ENCODE data around the gene DNAL1. TPM values are rescaled to one million over a fixed set of nuclear protein-coding genes. Genes with fewer than 3 reads are reported as not detected.
A peak's percentile ranks its signal among the peaks of the same experiment; 100 is the strongest.

The DNAL1 gene
- total and polyA plus RNA-seq, 9 donors: 4.1 to 19.9 (median 15.8) TPM

DNA sequence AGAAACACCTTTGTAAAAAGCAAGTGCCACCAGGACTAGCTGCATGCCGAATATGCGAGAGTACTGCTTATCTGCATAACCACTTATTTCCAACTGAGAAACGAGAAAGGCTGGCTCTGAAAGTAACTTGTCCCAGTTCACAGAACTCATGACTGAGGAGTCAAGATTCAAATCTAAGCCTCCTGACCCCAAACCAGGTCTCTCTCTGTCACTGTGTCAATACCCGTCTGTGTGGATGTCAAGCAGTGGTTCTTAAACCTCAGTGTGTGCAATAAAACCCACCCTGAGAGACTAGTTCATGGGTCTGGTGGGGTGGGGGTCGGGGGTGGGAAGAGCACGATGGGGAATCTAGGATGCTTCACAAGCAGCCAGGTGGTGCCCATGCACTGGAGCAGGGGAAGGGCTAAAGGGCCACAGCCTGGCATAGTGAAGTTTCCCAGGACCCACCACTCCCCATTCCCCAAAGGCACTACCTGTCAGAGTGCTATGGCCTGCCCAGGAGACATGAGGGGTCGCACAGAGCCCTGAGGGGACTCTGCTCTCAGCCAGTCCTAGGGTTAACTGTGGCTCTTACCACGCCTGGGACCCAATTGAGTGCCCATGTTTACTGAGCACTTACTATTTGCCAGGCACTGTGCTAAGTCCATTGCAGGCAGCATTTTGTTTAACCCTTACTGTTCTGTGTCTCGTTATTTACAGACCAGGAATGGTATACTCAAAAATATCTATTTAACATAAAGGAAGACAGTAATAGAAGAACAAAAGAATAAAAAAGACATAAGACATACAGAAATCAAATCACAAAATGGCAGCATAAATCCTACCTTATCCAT, 102.8 kb downstream of the DNAL1 start:
- intact Hi-C loops (cut with DNase I): loop anchor here in 1 of 4 donors (10.0 kb wide), 1 partner anchor 77 kb away; no protein-coding TSS in a partner anchor
- 72 to 83% (median 82%) methylated on average over 9 of the region's 9 CpGs for WGBS, 3 donors
- Histone ChIP-seq H3K27ac (peak overlapping the region in 1 of 2 donors; percentile 13), H3K4me3 (no peak overlapping the region), H3K36me3 (no peaks in the 10 kb centered on the region), H3K9me3 (no peaks in the 10 kb centered on the region), H3K4me1 (ENCODE audit: insufficient read depth) (peaks cover 68% of the 10 kb centered on the region), H3K27me3 (no peaks in the 10 kb centered on the region)
- DNase-seq: no peak
- TF ChIP-seq POLR2A (IDR thresholded peaks at IDR 0.05) (no peak), EP300 (IDR thresholded peaks at IDR 0.05) (no peak)
- TF ChIP-seq, protein P1, sequence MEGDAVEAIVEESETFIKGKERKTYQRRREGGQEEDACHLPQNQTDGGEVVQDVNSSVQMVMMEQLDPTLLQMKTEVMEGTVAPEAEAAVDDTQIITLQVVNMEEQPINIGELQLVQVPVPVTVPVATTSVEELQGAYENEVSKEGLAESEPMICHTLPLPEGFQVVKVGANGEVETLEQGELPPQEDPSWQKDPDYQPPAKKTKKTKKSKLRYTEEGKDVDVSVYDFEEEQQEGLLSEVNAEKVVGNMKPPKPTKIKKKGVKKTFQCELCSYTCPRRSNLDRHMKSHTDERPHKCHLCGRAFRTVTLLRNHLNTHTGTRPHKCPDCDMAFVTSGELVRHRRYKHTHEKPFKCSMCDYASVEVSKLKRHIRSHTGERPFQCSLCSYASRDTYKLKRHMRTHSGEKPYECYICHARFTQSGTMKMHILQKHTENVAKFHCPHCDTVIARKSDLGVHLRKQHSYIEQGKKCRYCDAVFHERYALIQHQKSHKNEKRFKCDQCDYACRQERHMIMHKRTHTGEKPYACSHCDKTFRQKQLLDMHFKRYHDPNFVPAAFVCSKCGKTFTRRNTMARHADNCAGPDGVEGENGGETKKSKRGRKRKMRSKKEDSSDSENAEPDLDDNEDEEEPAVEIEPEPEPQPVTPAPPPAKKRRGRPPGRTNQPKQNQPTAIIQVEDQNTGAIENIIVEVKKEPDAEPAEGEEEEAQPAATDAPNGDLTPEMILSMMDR (IDR thresholded peaks at IDR 0.05): no peak

DNA sequence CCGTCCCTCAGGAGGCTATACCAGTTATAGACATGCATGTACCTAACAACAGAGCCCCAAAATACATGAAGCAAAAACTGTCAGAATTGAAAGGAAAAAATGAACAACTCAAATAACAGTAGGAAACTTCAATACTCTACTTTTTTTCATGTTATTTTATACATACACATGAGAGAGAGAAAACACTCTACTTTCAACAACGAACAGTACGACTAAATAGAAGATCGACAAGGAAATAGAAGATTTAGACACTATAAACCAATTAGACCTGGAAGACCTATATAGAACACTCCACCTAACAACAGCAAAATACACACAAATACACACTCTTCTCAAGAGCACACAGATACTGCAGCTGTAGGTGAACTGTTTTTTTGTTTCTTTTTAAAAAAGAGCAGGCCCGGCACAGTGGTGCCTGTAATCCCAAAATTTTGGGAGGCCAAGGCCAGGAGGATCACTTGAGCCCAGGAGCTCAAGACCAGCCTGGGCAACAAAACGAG, 104.1 kb downstream of the DNAL1 start:
- WGBS, 3 donors: 67 to 76% (median 72%) methylated on average over 6 of the region's 6 CpGs
- DNase-seq: no peak
- Histone ChIP-seq H3K27ac (no peak overlapping the region), H3K4me1 (ENCODE audit: insufficient read depth) (peaks cover 69% of the 10 kb centered on the region), H3K4me3 (no peak overlapping the region), H3K36me3 (no peaks in the 10 kb centered on the region), H3K9me3 (no peaks in the 10 kb centered on the region), H3K27me3 (no peaks in the 10 kb centered on the region)
- intact Hi-C loops (cut with DNase I): loop anchor here in 1 of 4 donors (10.0 kb wide), 1 partner anchor 76 kb away; no protein-coding TSS in a partner anchor
- TF ChIP-seq, protein P1 (IDR thresholded peaks at IDR 0.05): no peak
- TF ChIP-seq POLR2A (IDR thresholded peaks at IDR 0.05): no peak
- no peak for TF ChIP-seq EP300 (IDR thresholded peaks at IDR 0.05)

DNA sequence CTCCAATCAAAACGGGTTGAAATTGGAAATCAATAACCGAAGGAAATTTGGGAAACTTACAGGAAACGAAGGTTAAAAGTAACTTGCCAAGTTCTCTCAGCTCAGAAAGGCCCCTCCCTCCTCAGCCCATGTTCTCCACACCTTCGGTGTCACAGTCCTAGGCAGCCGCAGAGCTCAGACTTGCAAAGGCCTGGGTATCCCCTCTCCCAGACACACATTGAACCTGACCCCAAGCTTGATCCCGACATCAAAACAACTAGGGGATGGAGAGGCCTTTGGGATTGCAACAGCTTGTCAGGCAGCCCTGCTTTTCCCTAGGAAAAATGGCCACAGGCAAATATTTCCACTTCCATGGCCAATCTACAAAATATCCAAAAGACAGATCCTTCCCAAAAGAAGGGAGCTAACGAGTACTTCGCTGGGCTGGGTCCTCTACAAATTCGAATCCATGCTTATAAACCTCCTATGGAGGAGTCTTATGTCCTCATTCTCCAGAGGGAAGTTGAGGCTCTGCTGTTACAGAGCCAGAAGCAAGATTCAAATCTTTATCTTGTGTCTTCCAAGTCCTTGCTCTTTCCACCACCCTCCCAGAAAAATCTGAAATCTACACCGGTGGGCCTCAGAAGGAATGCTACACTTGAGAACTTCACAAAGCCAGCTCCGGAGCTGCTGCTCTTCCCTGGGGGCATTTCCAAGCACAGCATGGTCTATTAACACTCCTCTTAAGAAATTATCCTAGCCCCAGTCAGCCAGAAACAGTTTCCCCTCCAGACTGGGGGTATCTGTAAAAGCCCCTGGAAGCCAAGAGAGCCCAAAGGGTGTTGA, 105.1 kb downstream of the DNAL1 start:
- Histone ChIP-seq H3K27ac (no peak overlapping the region), H3K27me3 (no peaks in the 10 kb centered on the region), H3K9me3 (no peaks in the 10 kb centered on the region), H3K4me3 (no peak overlapping the region), H3K36me3 (no peaks in the 10 kb centered on the region), H3K4me1 (ENCODE audit: insufficient read depth) (peaks cover 66% of the 10 kb centered on the region)
- no peak for DNase-seq
- 54 to 63% (median 60%) methylated on average over 11 of the region's 11 CpGs for WGBS, 3 donors
- TF ChIP-seq POLR2A (IDR thresholded peaks at IDR 0.05): no peak
- no peak for TF ChIP-seq EP300 (IDR thresholded peaks at IDR 0.05)
- TF ChIP-seq, protein P1 (IDR thresholded peaks at IDR 0.05): no peak
- intact Hi-C loops (cut with DNase I): loop anchor here in 2 of 4 donors (5.0 to 10.0 kb wide), 2 partner anchors 37 to 75 kb away; no protein-coding TSS in a partner anchor

DNA sequence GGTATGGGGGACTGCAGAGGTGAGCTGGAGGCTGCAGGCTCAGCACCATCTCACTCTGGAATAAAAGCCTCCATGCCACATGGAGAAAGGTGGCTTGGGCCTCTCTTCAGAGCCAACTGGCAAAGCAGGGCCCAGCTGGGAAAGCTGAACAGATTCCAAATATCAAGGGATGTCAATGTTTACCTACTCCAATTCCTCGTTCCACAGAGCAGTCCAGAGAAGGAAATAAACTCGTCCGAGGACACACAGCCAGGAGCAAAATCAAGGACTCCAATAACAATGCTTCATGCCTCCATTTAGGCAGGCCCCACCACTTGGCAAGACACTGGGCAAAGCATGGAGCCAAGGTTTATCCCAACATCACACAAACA, 105.7 kb downstream of the DNAL1 start:
- Histone ChIP-seq H3K36me3 (no peaks in the 10 kb centered on the region), H3K9me3 (no peaks in the 10 kb centered on the region), H3K27ac (peak overlapping the region in 1 of 2 donors; percentile 14), H3K27me3 (no peaks in the 10 kb centered on the region), H3K4me1 (ENCODE audit: insufficient read depth) (peaks cover 62% of the 10 kb centered on the region), H3K4me3 (no peak overlapping the region)
- intact Hi-C loops (cut with DNase I): loop anchor here in 1 of 4 donors (5.0 kb wide), 1 partner anchor 37 kb away; no protein-coding TSS in a partner anchor
- TF ChIP-seq EP300 (IDR thresholded peaks at IDR 0.05): no peak
- no peak for TF ChIP-seq POLR2A (IDR thresholded peaks at IDR 0.05)
- TF ChIP-seq, protein P1 (IDR thresholded peaks at IDR 0.05): no peak
- 17 to 43% (median 35%) methylated on average over 3 of the region's 3 CpGs for WGBS, 3 donors
- DNase-seq: no peak
